AG04449 (cell line): ENCODE measurements around the gene MAP1B.
A peak's percentile ranks its signal among the peaks of the same experiment; 100 is the strongest.

Experiments
- CTCF ChIA-PET: fragments of 350-600 bp; formaldehyde crosslinking; extraction: SDS; loops from one replicate; lab custom pipeline; 2021; ENCODE audit warnings: antibody characterized with exemption; lab: Yijun Ruan, JAX
- POLR2A ChIA-PET: fragments of 400-600, 350-600 bp; formaldehyde crosslinking; extraction: SDS; loops from one replicate; lab custom pipeline; 2020; ENCODE audit warnings: antibody characterized with exemption, inconsistent platforms; lab: Yijun Ruan, JAX
- DNase-seq: peaks from one replicate; pipeline ENCODE4 v3.0.0-alpha.2; 2010; ENCODE audit warnings: low read depth, low spot score
- H3K4me3 ChIP-seq: 2 replicates; pipeline ENCODE4 v1.5.1; 2011; ENCODE audit warnings: low read depth, mild to moderate bottlenecking, control low read depth, low read length
- TF ChIP-seq, protein P1 (sequence below): IDR thresholded peaks from one replicate; pipeline ENCODE4 v1.5.1; 2011; ENCODE audit warnings: mild to moderate bottlenecking, moderate library complexity, low read length, control low read depth, inconsistent platforms; ENCODE audit not compliant: insufficient read depth; ENCODE audit errors: missing control alignments

The MAP1B gene

DNA sequence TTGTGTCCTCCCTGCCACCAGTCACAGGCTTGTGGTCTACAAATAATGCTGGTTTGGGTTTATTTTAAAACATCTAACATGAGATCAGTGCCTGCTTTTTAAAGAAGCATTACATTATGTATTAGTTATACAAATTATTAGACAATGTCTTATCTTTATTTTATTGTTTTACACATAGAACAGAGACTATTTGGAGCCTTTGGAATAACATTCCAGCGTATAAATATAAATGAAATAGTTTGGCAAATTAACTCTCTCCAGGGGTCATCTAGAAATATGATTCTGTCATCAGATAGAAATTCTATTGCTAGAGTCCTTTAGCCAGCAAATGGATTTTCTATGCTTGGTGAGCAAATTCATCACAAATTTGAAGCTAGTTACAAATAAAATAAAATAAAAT, 22.4 kb downstream of the MAP1B start:
- H3K4me3 ChIP-seq = no peak overlapping the region
- CTCF ChIA-PET = interaction anchor here (1.3 kb wide), 1 partner anchor 63 kb away, joined by 3 read pairs; no protein-coding TSS in a partner anchor
- DNase-seq = no peak
- POLR2A ChIA-PET = no interaction called here
- TF ChIP-seq, protein P1, sequence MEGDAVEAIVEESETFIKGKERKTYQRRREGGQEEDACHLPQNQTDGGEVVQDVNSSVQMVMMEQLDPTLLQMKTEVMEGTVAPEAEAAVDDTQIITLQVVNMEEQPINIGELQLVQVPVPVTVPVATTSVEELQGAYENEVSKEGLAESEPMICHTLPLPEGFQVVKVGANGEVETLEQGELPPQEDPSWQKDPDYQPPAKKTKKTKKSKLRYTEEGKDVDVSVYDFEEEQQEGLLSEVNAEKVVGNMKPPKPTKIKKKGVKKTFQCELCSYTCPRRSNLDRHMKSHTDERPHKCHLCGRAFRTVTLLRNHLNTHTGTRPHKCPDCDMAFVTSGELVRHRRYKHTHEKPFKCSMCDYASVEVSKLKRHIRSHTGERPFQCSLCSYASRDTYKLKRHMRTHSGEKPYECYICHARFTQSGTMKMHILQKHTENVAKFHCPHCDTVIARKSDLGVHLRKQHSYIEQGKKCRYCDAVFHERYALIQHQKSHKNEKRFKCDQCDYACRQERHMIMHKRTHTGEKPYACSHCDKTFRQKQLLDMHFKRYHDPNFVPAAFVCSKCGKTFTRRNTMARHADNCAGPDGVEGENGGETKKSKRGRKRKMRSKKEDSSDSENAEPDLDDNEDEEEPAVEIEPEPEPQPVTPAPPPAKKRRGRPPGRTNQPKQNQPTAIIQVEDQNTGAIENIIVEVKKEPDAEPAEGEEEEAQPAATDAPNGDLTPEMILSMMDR = no peak

DNA sequence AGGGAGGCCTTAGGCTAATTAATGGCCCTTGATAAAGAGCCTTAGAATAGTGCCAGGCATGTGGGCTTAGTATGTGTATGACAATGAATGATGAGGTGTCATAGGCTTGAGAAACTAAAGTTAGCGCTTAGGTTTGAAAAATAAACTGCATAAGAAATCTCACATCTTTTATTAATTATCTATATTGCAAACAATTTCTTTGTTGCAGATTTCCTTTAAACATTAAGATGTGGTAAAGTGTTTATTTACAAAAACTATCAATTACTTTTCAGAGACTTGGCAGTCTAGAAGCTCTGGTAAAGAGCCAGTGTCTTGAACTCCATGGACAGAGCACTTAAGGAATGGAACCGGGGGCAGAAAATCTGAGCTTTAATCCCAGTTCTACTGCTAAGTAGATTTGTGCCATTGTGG, 23.1 kb downstream of the MAP1B start:
- DNase-seq = no peak
- TF ChIP-seq, protein P1 = no peak
- ChIA-PET POLR2A (interaction anchor here (1.0 kb wide), 1 partner anchor 9 kb away, joined by 3 read pairs; no protein-coding TSS in a partner anchor), CTCF (interaction anchor here (0.8 to 1.4 kb wide), 7 partner anchors 8 to 178 kb away, joined by 3 to 6 read pairs (median 3); no protein-coding TSS in a partner anchor)
- H3K4me3 ChIP-seq = no peak overlapping the region

- no peak overlapping the region for H3K4me3 ChIP-seq
- POLR2A ChIA-PET = interaction anchor here (0.7 to 0.8 kb wide), 2 partner anchors 31 to 33 kb away, joined by 3 read pairs; no protein-coding TSS in a partner anchor
- DNase-seq = no peak
- TF ChIP-seq, protein P1 = no peak
- CTCF ChIA-PET = interaction anchor here (1.0 to 2.4 kb wide), 7 partner anchors 10 to 351 kb away, joined by 3 to 6 read pairs (median 4); no protein-coding TSS in a partner anchor
Measured at GRCh38 chr5:72133212-72133990, 26.1 kb downstream of the MAP1B start.

- H3K4me3 ChIP-seq = no peak overlapping the region
- no peak for DNase-seq
- CTCF ChIA-PET = interaction anchor here (0.8 to 2.4 kb wide), 4 partner anchors 9 to 352 kb away, joined by 3 to 8 read pairs (median 6); no protein-coding TSS in a partner anchor
- TF ChIP-seq, protein P1 = no peak
- POLR2A ChIA-PET = interaction anchor here (0.6 to 1.6 kb wide), 4 partner anchors 26 to 193 kb away, joined by 3 to 4 read pairs (median 3); no protein-coding TSS in a partner anchor
Measured at GRCh38 chr5:72134226-72134899, 27.1 kb downstream of the MAP1B start.

GRCh38 chr5:72137826-72138409, 30.6 kb downstream of the MAP1B start:
- DNase-seq = no peak
- no peak overlapping the region for H3K4me3 ChIP-seq
- POLR2A ChIA-PET = no interaction called here
- CTCF ChIA-PET = interaction anchor here (0.8 to 1.1 kb wide), 3 partner anchors 10 to 170 kb away, joined by 3 to 6 read pairs (median 3); no protein-coding TSS in a partner anchor
- TF ChIP-seq, protein P1 = peak; percentile 13
